Mesenchymal stem cell (in vitro differentiated cells and primary cell): ENCODE results near the gene CH25H.

ENCODE experiments used
- DNase-seq: peaks from one replicate; pipeline ENCODE4 v3.0.0-alpha.2; 2013
- H2AFZ ChIP-seq: one replicate; pipeline ENCODE4 v1.6.1; 2013; ENCODE audit warnings: low read depth, mild to moderate bottlenecking, control low read depth, inconsistent platforms, low read length, moderate library complexity
- H2AK5ac ChIP-seq: 2 replicates; pipeline ENCODE4 v1.6.1; 2013; ENCODE audit warnings: low read length, moderate library complexity, mild to moderate bottlenecking, inconsistent platforms; ENCODE audit not compliant: severe bottlenecking
- H2BK120ac ChIP-seq: one replicate; pipeline ENCODE4 v1.6.1; 2013; ENCODE audit warnings: low read depth, mild to moderate bottlenecking, inconsistent platforms, low read length, moderate library complexity
- H2BK12ac ChIP-seq, 2 experiments: one replicate each; pipeline ENCODE4 v1.6.1; 2013; ENCODE audit warnings: inconsistent platforms in 2 of 2, low read length in 2 of 2, mild to moderate bottlenecking in 2 of 2, moderate library complexity in 2 of 2, control low read depth in 1 of 2
- H2BK15ac ChIP-seq: one replicate; pipeline ENCODE4 v1.6.1; 2013; ENCODE audit warnings: mild to moderate bottlenecking, low read depth, inconsistent platforms; ENCODE audit not compliant: poor library complexity, severe bottlenecking
- H2BK5ac ChIP-seq: 2 replicates; pipeline ENCODE4 v1.6.1; 2013; ENCODE audit warnings: low read depth, mild to moderate bottlenecking, low read length, control low read depth, inconsistent platforms; ENCODE audit not compliant: poor library complexity, severe bottlenecking
- H3K14ac ChIP-seq, 2 experiments: one replicate each; pipeline ENCODE4 v1.6.1; 2013; ENCODE audit warnings: inconsistent platforms in 2 of 2, low read length in 2 of 2, control low read depth in 1 of 2, mild to moderate bottlenecking in 1 of 2, moderate library complexity in 1 of 2
- H3K18ac ChIP-seq, 2 experiments: one replicate each; pipeline ENCODE4 v1.6.1; 2013; ENCODE audit warnings: inconsistent platforms in 2 of 2, low read length in 2 of 2, control low read depth in 1 of 2, low read depth in 1 of 2, mild to moderate bottlenecking in 1 of 2
- H3K23ac ChIP-seq, 2 experiments: one replicate each; pipeline ENCODE4 v1.6.1; 2013; ENCODE audit warnings: inconsistent platforms in 2 of 2, low read length in 2 of 2, mild to moderate bottlenecking in 2 of 2, moderate library complexity in 2 of 2, control low read depth in 1 of 2
- H3K27ac ChIP-seq: 2 replicates; pipeline ENCODE4 v1.5.1; 2013; ENCODE audit warnings: mild to moderate bottlenecking, moderate library complexity, low read length, control low read depth, inconsistent platforms; ENCODE audit not compliant: poor library complexity, severe bottlenecking
- H3K27me3 ChIP-seq, 2 experiments: 2 replicates each; pipeline versions ENCODE4 v1.6.1 to v1.7.0; 2013; ENCODE audit warnings: low read length in 2 of 2, mild to moderate bottlenecking in 2 of 2, moderate library complexity in 2 of 2, control low read depth in 1 of 2, inconsistent platforms in 1 of 2; ENCODE audit not compliant: control insufficient read depth in 1 of 2, insufficient read depth in 1 of 2
- H3K36me3 ChIP-seq, 2 experiments: 2 replicates each; pipeline versions ENCODE4 v1.6.1 to v1.7.0; 2013; ENCODE audit warnings: low read length in 2 of 2, control low read depth in 1 of 2, inconsistent platforms in 1 of 2, low read depth in 1 of 2, mild to moderate bottlenecking in 1 of 2; ENCODE audit not compliant: insufficient read depth in 2 of 2, control insufficient read depth in 1 of 2
- H3K4ac ChIP-seq, 2 experiments: one replicate each; pipeline ENCODE4 v1.6.1; 2013; ENCODE audit warnings: inconsistent platforms in 2 of 2, low read length in 2 of 2, mild to moderate bottlenecking in 2 of 2, moderate library complexity in 2 of 2, control low read depth in 1 of 2, low read depth in 1 of 2
- H3K4me1 ChIP-seq: 2 replicates; pipeline ENCODE4 v1.6.1; 2013; ENCODE audit warnings: low read depth, low read length, control low read depth; ENCODE audit not compliant: control insufficient read depth, insufficient read depth
- H3K4me2 ChIP-seq: 2 replicates; pipeline ENCODE4 v1.6.1; 2013; ENCODE audit warnings: low read length, mild to moderate bottlenecking, inconsistent platforms; ENCODE audit not compliant: poor library complexity, severe bottlenecking
- H3K4me3 ChIP-seq, 2 experiments: 2 replicates each; pipeline versions ENCODE4 v1.5.1 to v1.7.0; 2013; ENCODE audit warnings: low read length in 2 of 2, mild to moderate bottlenecking in 2 of 2, control low read depth in 1 of 2, low read depth in 1 of 2; ENCODE audit not compliant: insufficient read depth in 1 of 2
- H3K79me1 ChIP-seq: replicated peaks from 2 replicates; pipeline ENCODE4 v1.6.1; 2013; ENCODE audit warnings: mild to moderate bottlenecking, control low read depth, low read length, inconsistent platforms; ENCODE audit not compliant: poor library complexity, severe bottlenecking
- H3K9ac ChIP-seq: 2 replicates; pipeline ENCODE4 v1.7.0; 2013; ENCODE audit warnings: mild to moderate bottlenecking, low read length, moderate library complexity
- H3K9me3 ChIP-seq: 2 replicates; pipeline ENCODE4 v1.7.0; 2013; ENCODE audit warnings: mild to moderate bottlenecking, low read length; ENCODE audit not compliant: control insufficient read depth
- H4K8ac ChIP-seq: one replicate; pipeline ENCODE4 v1.6.1; 2013; ENCODE audit warnings: inconsistent platforms, mild to moderate bottlenecking, low read length, moderate library complexity
- H4K91ac ChIP-seq: one replicate; pipeline ENCODE4 v1.6.1; 2013; ENCODE audit warnings: mild to moderate bottlenecking, low read length, inconsistent platforms
- WGBS: methylation state at CpG from one replicate; pipeline ENCODE4 v1.1.7; 2013; ENCODE audit warnings: mixed read lengths; 5-methylcytosine and 5-hydroxymethylcytosine counted together

CH25H gene

GRCh38 chr10:89209718-89210117 lies 2.6 kb upstream of the CH25H start:
- no peak overlapping the region for H3K18ac ChIP-seq
- peaks cover 16% of the 10 kb centered on the region for H3K4me1 ChIP-seq
- no peak overlapping the region for H2BK120ac ChIP-seq
- H3K79me1 ChIP-seq = no peaks in the 10 kb centered on the region
- no peak overlapping the region for H3K4ac ChIP-seq
- H3K4me2 ChIP-seq = no peak overlapping the region
- H3K36me3 ChIP-seq = peaks cover 0 to 14% of the 10 kb centered on the region in 2 experiments
- 95% methylated on average over 5 of the region's 5 CpGs for WGBS
- no peak overlapping the region for H2AFZ ChIP-seq
- H3K4me3 ChIP-seq = no peak overlapping the region
- no peak for DNase-seq
- no peak overlapping the region for H4K8ac ChIP-seq
- H2AK5ac ChIP-seq = no peak overlapping the region
- H3K9ac ChIP-seq = no peak overlapping the region
- no peaks in the 10 kb centered on the region for H3K9me3 ChIP-seq
- no peak overlapping the region for H4K91ac ChIP-seq
- no peak overlapping the region for H2BK12ac ChIP-seq
- no peak overlapping the region for H2BK15ac ChIP-seq
- peaks cover 4 to 43% of the 10 kb centered on the region in 2 experiments for H3K27me3 ChIP-seq
- H3K23ac ChIP-seq = no peak overlapping the region
- no peak overlapping the region for H3K27ac ChIP-seq
- no peak overlapping the region for H3K14ac ChIP-seq
- no peak overlapping the region for H2BK5ac ChIP-seq

DNA sequence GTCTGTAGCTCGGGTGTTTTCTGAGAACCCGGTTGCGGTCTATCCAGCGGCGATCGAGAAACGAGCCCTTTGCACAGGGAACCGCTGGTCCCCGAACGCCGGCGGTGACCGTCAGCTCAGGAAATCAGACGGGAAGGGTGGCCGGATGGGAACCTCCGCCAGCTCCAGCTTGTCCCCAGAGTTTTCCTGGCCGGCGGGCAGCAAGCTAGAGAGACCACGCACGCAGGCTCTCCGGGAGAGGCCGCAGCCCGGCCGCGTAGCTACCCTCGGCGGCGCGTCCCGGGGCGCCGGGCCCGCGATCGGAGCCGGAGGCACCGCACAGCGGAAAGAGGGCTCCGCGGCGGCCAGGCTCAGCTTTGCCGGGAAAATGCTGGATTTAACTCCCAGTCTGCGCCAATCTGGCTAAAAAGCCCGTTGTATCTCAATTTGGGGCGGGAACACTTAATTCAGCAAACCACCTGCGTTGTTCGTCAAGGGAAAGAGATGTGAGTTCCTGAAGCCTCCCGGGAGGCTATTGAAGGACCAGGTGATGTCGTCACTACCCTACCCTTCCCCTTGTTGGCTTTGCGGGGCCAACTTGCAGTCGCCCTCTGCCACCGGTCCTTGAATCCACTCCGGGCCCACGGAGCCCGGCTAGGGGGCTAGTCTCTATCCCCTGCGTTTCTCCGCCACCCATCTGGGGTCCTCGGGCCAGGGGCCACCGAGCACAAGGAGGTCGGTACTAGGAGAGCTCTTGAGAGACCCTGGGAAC lies 859 bp upstream of the CH25H start:
- peak overlapping the region; percentile 46 for H2AFZ ChIP-seq
- no peak overlapping the region for H4K91ac ChIP-seq
- H3K14ac ChIP-seq = peak overlapping the region in 1 of 2 experiments; percentile 26
- H3K27me3 ChIP-seq = peaks cover 4 to 57% of the 10 kb centered on the region in 2 experiments
- H2BK120ac ChIP-seq = no peak overlapping the region
- H2AK5ac ChIP-seq = no peak overlapping the region
- no peak overlapping the region for H2BK5ac ChIP-seq
- 3% methylated on average over 60 of the region's 60 CpGs for WGBS
- H3K4me1 ChIP-seq = peaks cover 16% of the 10 kb centered on the region
- H3K9ac ChIP-seq = peak overlapping the region; percentile 87
- H2BK12ac ChIP-seq = peak overlapping the region in 1 of 2 experiments; percentile 45
- H3K4ac ChIP-seq = no peak overlapping the region
- H3K4me2 ChIP-seq = peak overlapping the region; percentile 96
- H3K79me1 ChIP-seq = no peaks in the 10 kb centered on the region
- H2BK15ac ChIP-seq = no peak overlapping the region
- no peak overlapping the region for H3K27ac ChIP-seq
- no peaks in the 10 kb centered on the region for H3K9me3 ChIP-seq
- H3K23ac ChIP-seq = peak overlapping the region in 1 of 2 experiments; percentile 97
- no peak overlapping the region for H4K8ac ChIP-seq
- DNase-seq = no peak
- H3K36me3 ChIP-seq = no peaks in the 10 kb centered on the region
- peak overlapping the region; percentile 46 to 80 for H3K4me3 ChIP-seq
- H3K18ac ChIP-seq = no peak overlapping the region

- Histone ChIP-seq H4K8ac (peak overlapping the region; percentile 13), H2BK12ac (peak overlapping the region in 1 of 2 experiments; percentile 45), H2BK15ac (no peak overlapping the region), H3K27ac (no peak overlapping the region), H3K36me3 (no peaks in the 10 kb centered on the region), H3K4me1 (peaks cover 16% of the 10 kb centered on the region), H3K23ac (peak overlapping the region in 1 of 2 experiments; percentile 48), H4K91ac (peak overlapping the region; percentile 11), H2AFZ (peak overlapping the region; percentile 72), H2BK120ac (no peak overlapping the region), H3K79me1 (no peaks in the 10 kb centered on the region), H3K9me3 (no peaks in the 10 kb centered on the region), H3K9ac (peak overlapping the region; percentile 87), H2BK5ac (no peak overlapping the region), H3K18ac (peak overlapping the region in 1 of 2 experiments; percentile 18), H3K4ac (no peak overlapping the region), H2AK5ac (no peak overlapping the region), H3K4me2 (peak overlapping the region; percentile 96), H3K14ac (peak overlapping the region in 1 of 2 experiments; percentile 13), H3K4me3 (peak overlapping the region; percentile 42 to 80), H3K27me3 (peaks cover 4 to 57% of the 10 kb centered on the region in 2 experiments)
- no peak for DNase-seq
- 13% methylated on average over 42 of the region's 42 CpGs for WGBS
Observed at GRCh38 chr10:89206402-89207180, 526 bp downstream of the CH25H start.

GRCh38 chr10:89204621-89205185 lies 2.4 kb downstream of the CH25H start:
- Histone ChIP-seq H4K91ac (no peak overlapping the region), H3K79me1 (no peaks in the 10 kb centered on the region), H3K4me1 (peaks cover 16% of the 10 kb centered on the region), H3K36me3 (no peaks in the 10 kb centered on the region), H2BK5ac (no peak overlapping the region), H2BK12ac (no peak overlapping the region), H3K27ac (no peak overlapping the region), H3K4me2 (no peak overlapping the region), H3K23ac (no peak overlapping the region), H3K4me3 (no peak overlapping the region), H2BK15ac (no peak overlapping the region), H3K18ac (no peak overlapping the region), H3K14ac (no peak overlapping the region), H3K4ac (no peak overlapping the region), H3K27me3 (peaks cover 4 to 52% of the 10 kb centered on the region in 2 experiments), H3K9ac (no peak overlapping the region), H2AFZ (no peak overlapping the region), H2BK120ac (no peak overlapping the region), H2AK5ac (no peak overlapping the region), H3K9me3 (no peaks in the 10 kb centered on the region), H4K8ac (no peak overlapping the region)
- no peak for DNase-seq
- 85% methylated on average over 6 of the region's 6 CpGs for WGBS
